Adrenal gland (tissue), 12 donors: Measurements from ENCODE around the gene DARS1. TPM values are rescaled to one million over a fixed set of nuclear protein-coding genes. Genes with fewer than 3 reads are reported as not detected.

Experiments
- DNase-seq, 7 donors: peaks; one replicate each; pipeline ENCODE4 v3.0.0-alpha.2; 2019 to 2020
- H3K27ac ChIP-seq, 5 donors: fragments of 200-600 bp; sonication (generic) in 4 of 5; 1 replicate in 3 of 5; 2 replicates in 2 of 5; pipeline versions ENCODE4 v1.5.1 to v1.8.0; 2016 to 2020; ENCODE audit warnings: mild to moderate bottlenecking in 1 of 5
- H3K27me3 ChIP-seq: fragments of 200-600 bp; 2 replicates; pipeline ENCODE4 v1.8.0; 2021
- H3K36me3 ChIP-seq, 2 donors: fragments of 200-600 bp; replicated peaks in 1 of 2; 1 replicate in 1 of 2; 2 replicates in 1 of 2; pipeline versions ENCODE4 v1.5.1 to v1.8.0; 2018 to 2022
- H3K4me1 ChIP-seq, 2 donors: fragments of 200-600 bp; replicated peaks in 1 of 2; 1 replicate in 1 of 2; 2 replicates in 1 of 2; pipeline versions ENCODE4 v1.5.1 to v1.8.0; 2018 to 2021
- H3K4me3 ChIP-seq, 4 donors: fragments of 200-600 bp; sonication (generic) in 3 of 4; one replicate each; pipeline ENCODE4 v1.5.1; 2016 to 2018
- H3K9me3 ChIP-seq, 3 donors: fragments of 200-600 bp; sonication (generic) in 1 of 3; replicated peaks in 1 of 3; 1 replicate in 2 of 3; 2 replicates in 1 of 3; pipeline versions ENCODE4 v1.5.1 to v1.8.0; 2016 to 2021
- CTCF ChIP-seq, 6 experiments: fragments of 450-650 bp in 4 of 6; fragments of 200-600 bp in 2 of 6; sonication (generic) in 1 of 6; IDR thresholded peaks; 1 replicate in 5 of 6; 2 replicates in 1 of 6; pipeline versions ENCODE4 v1.5.1 to v1.8.0; 2016 to 2021; ENCODE audit warnings: antibody characterized with exemption in 6 of 6, mild to moderate bottlenecking in 2 of 6, moderate library complexity in 1 of 6
- POLR2A ChIP-seq, 2 donors: fragments of 450-650 bp; IDR thresholded peaks; one replicate each; pipeline ENCODE4 v1.6.1; 2017; ENCODE audit warnings: antibody characterized with exemption in 2 of 2, mild to moderate bottlenecking in 2 of 2, moderate library complexity in 1 of 2
- WGBS, 4 donors: extraction: QIAGEN DNeasy Blood & Tissue Kit in 2 of 4; methylation state at CpG; one replicate each; pipeline versions ENCODE4 v1.1.5 to v1.1.7; 2013 to 2017; 5-methylcytosine and 5-hydroxymethylcytosine counted together
- intact Hi-C, 2 donors: fragments of 100-400 bp; cut with DNase I; formaldehyde crosslinking; loops; one replicate each; pipeline versions ENCODE4 v1.14.1 to v1.15.0; 2022 to 2023
- polyA plus RNA-seq, 3 donors: library from polyadenylated mRNA; stranded (reverse); fragments of 200-250 nt in 2 of 3; fragments of 350-450 nt in 1 of 3; fragmentation: Illumina TruSeq in 1 of 3; extraction: RNeasy Lipid Tissue Mini Kit (QIAGEN cat#74804) in 1 of 3; gene quantifications; one replicate each; pipeline ENCODE4 v1.2.3, GENCODE V29; 2013 to 2014
- total RNA-seq, 9 donors: library from RNA; depleted of rRNA in 4 of 9; stranded (reverse); fragments of >200 nt in 4 of 9; fragments of 120-200 nt in 1 of 9; fragmentation: NEBNext Ultra II Directional in 1 of 9; extraction: Animal tissue kit (Norgen Biotek cat#: 25700) in 1 of 9; gene quantifications; one replicate each; pipeline versions ENCODE4 v1.1.0 to v1.2.4, GENCODE V29; 2013 to 2023
- donor health status: healthy with polysubstance abuse.
- donor health status: Bipolar disorder and iron deficiency.
- donor health status: DM: yes; HTN: yes; CAD: no.
- donor health status: DM: no; HTN: no; CAD: no.
- donor health status: DM: no; HTN: no; CAD: no.
- donor health status: DM: yes; HTN: yes; CAD: no.

The DARS1 gene
- total and polyA plus RNA-seq, 12 donors = 50.6 to 159 (median 82.9) TPM

GRCh38 chr2:136010126-136010525, 24.7 kb upstream of the DARS1 start:
- Histone ChIP-seq H3K4me1 (peaks cover 10% of the 10 kb centered on the region in 2 donors), H3K27ac (no peak overlapping the region), H3K4me3 (no peak overlapping the region), H3K27me3 (no peaks in the 10 kb centered on the region), H3K9me3 (no peaks in the 10 kb centered on the region), H3K36me3 (no peaks in the 10 kb centered on the region)
- intact Hi-C loops = no loop called here
- TF ChIP-seq POLR2A (IDR thresholded peaks at IDR 0.05) (no peak), CTCF (IDR thresholded peaks at IDR 0.05) (no peak)
- 86 to 97% (median 91%) methylated on average over 2 of the region's 2 CpGs for WGBS, 4 donors
- DNase-seq = no peak

GRCh38 chr2:136008205-136008865, 22.9 kb upstream of the DARS1 start:
- TF ChIP-seq POLR2A (IDR thresholded peaks at IDR 0.05) = no peak
- TF ChIP-seq CTCF (IDR thresholded peaks at IDR 0.05) = no peak
- no peaks in the 10 kb centered on the region for H3K36me3 ChIP-seq
- WGBS, 4 donors = 73 to 83% (median 78%) methylated on average over 9 of the region's 9 CpGs
- intact Hi-C loops = no loop called here
- H3K27me3 ChIP-seq = no peaks in the 10 kb centered on the region
- H3K9me3 ChIP-seq = no peaks in the 10 kb centered on the region
- no peak overlapping the region for H3K27ac ChIP-seq
- peak in 6 of 7 donors; percentile 25 to 61 (median 40) for DNase-seq
- no peak overlapping the region for H3K4me3 ChIP-seq
- peaks cover 0 to 3% of the 10 kb centered on the region in 2 donors for H3K4me1 ChIP-seq

DNA sequence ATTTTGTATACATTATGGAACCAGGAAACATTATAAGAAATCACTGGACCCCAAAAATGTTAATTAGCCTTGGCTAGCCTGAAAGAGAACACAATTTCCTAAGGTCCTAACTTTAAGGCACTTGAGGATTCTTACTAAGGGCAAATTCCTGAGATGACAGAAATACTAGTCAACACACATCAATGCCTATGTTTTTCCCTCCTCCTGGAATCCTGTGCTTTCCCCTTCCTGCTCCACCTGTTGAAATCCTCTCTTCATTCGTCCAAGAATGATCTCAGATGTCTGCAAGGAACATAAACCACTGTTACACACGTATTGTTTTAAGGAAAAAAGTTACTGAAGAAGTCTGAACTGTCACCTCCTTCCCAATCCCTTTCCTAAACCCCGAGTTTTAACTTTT, 21.2 kb upstream of the DARS1 start:
- Histone ChIP-seq H3K36me3 (no peaks in the 10 kb centered on the region), H3K4me1 (no peaks in the 10 kb centered on the region), H3K9me3 (no peaks in the 10 kb centered on the region), H3K27ac (no peak overlapping the region), H3K27me3 (no peaks in the 10 kb centered on the region), H3K4me3 (no peak overlapping the region)
- intact Hi-C loops = no loop called here
- TF ChIP-seq CTCF (IDR thresholded peaks at IDR 0.05) = no peak
- TF ChIP-seq POLR2A (IDR thresholded peaks at IDR 0.05) = no peak
- DNase-seq = no peak
- 74 to 83% (median 76%) methylated on average over 3 of the region's 3 CpGs for WGBS, 4 donors

GRCh38 chr2:136005462-136006196, 20.2 kb upstream of the DARS1 start:
- Histone ChIP-seq H3K36me3 (no peaks in the 10 kb centered on the region), H3K27ac (no peak overlapping the region), H3K4me1 (no peaks in the 10 kb centered on the region), H3K27me3 (no peaks in the 10 kb centered on the region), H3K9me3 (no peaks in the 10 kb centered on the region), H3K4me3 (no peak overlapping the region)
- WGBS, 4 donors = 72 to 76% (median 74%) methylated on average over 3 of the region's 3 CpGs
- no peak for TF ChIP-seq POLR2A (IDR thresholded peaks at IDR 0.05)
- no peak for TF ChIP-seq CTCF (IDR thresholded peaks at IDR 0.05)
- no peak for DNase-seq
- intact Hi-C loops = no loop called here
